NOMO-1 treated with DMSO at 0.1 percent for 48 hours (cell line): ENCODE measurements around the gene AURKB.
"Not testable (repeated sequence)": the region's sequence is repeated elsewhere in the genome, so short reads cannot be mapped to it uniquely, and the experiment has no call there.

Source experiments
- DNase-seq: peaks from one replicate; lab custom pipeline; 2025; ENCODE audit not compliant: unreplicated experiment; lab: John Stamatoyannopoulos, UW

AURKB gene

GRCh38 chr17:8189041-8189710, 21.2 kb downstream of the AURKB start:
- no peak for DNase-seq

GRCh38 chr17:8188263-8188839, 22.0 kb downstream of the AURKB start:
- no peak for DNase-seq

- DNase-seq: peak; percentile 97
Measured at GRCh38 chr17:8187517-8188262, 22.7 kb downstream of the AURKB start.

GRCh38 chr17:8186787-8187516, 23.4 kb downstream of the AURKB start:
- peak; percentile 89 for DNase-seq

- DNase-seq: no peak
Measured at GRCh38 chr17:8186446-8186786, 24.0 kb downstream of the AURKB start.

GRCh38 chr17:8185582-8186445, 24.6 kb downstream of the AURKB start:
- DNase-seq: peak; percentile 48

- no peak for DNase-seq
Measured at GRCh38 chr17:8176998-8177731, 33.2 kb downstream of the AURKB start.

- peak; percentile 88 for DNase-seq
Measured at GRCh38 chr17:8176197-8176940, 34.0 kb downstream of the AURKB start, which contains the start of gene TMEM107. TMEM107 (minus strand) TSS chr17:8176380; CDS start chr17:8176286, 94 bp downstream.

GRCh38 chr17:8175795-8176196, 34.6 kb downstream of the AURKB start:
- DNase-seq: peak; percentile 57

- DNase-seq: no peak
Measured at GRCh38 chr17:8173871-8174322, 36.5 kb downstream of the AURKB start.

GRCh38 chr17:8173056-8173870, 37.1 kb downstream of the AURKB start:
- peak; percentile 96 for DNase-seq

- not testable (repeated sequence) for DNase-seq
Measured at GRCh38 chr17:8170186-8170585, 40.2 kb downstream of the AURKB start.

- DNase-seq: no peak
Measured at GRCh38 chr17:8167526-8167925, 42.8 kb downstream of the AURKB start.

- DNase-seq: no peak
Measured at GRCh38 chr17:8166731-8167130, 43.6 kb downstream of the AURKB start.

GRCh38 chr17:8164815-8165131, 45.6 kb downstream of the AURKB start:
- DNase-seq: no peak

GRCh38 chr17:8163978-8164814, 46.2 kb downstream of the AURKB start:
- DNase-seq: peak; percentile 42
